GM10266 (cell line): ENCODE measurements around the gene TBK1.
"Not testable (repeated sequence)": the region's sequence is repeated elsewhere in the genome, so short reads cannot be mapped to it uniquely, and the experiment has no call there.

ENCODE experiments used
- DNase-seq: peaks from one replicate; pipeline ENCODE4 v3.0.0; 2012; ENCODE audit errors: extremely low spot score
- CTCF ChIP-seq: IDR thresholded peaks from 2 replicates; pipeline ENCODE4 v1.5.1; 2012; ENCODE audit warnings: mild to moderate bottlenecking, low read depth; ENCODE audit not compliant: control insufficient read depth, insufficient read depth; ENCODE audit errors: missing control alignments

The TBK1 gene

GRCh38 chr12:64528616-64529015 lies 76.7 kb downstream of the TBK1 start:
- TF ChIP-seq CTCF = no peak
- no peak for DNase-seq

GRCh38 chr12:64530566-64530965 lies 78.6 kb downstream of the TBK1 start:
- TF ChIP-seq CTCF = no peak
- no peak for DNase-seq

- no peak for TF ChIP-seq CTCF
- no peak for DNase-seq
These were observed 79.9 kb downstream of the TBK1 start for GRCh38 chr12:64531665-64532334.

GRCh38 chr12:64532734-64533351 lies 80.9 kb downstream of the TBK1 start:
- no peak for DNase-seq
- no peak for TF ChIP-seq CTCF

GRCh38 chr12:64534672-64535199 lies 82.8 kb downstream of the TBK1 start:
- no peak for DNase-seq
- no peak for TF ChIP-seq CTCF

- no peak for DNase-seq
- no peak for TF ChIP-seq CTCF
These were observed 86.2 kb downstream of the TBK1 start for GRCh38 chr12:64538121-64538520.

GRCh38 chr12:64542409-64543047 lies 90.6 kb downstream of the TBK1 start:
- not testable (repeated sequence) for DNase-seq
